GM21526 (cell line): ENCODE results near the gene PRKCZ.
"Not testable (repeated sequence)": the region's sequence is repeated elsewhere in the genome, so short reads cannot be mapped to it uniquely, and the experiment has no call there.

Experiments used
- ATAC-seq: cut with Tn5 transposase; IDR thresholded peaks from one replicate; pipeline ENCODE4 v1.9.1; 2021; ENCODE audit warnings: moderate library complexity; ENCODE audit not compliant: unreplicated experiment, low FRiP score

PRKCZ gene

DNA sequence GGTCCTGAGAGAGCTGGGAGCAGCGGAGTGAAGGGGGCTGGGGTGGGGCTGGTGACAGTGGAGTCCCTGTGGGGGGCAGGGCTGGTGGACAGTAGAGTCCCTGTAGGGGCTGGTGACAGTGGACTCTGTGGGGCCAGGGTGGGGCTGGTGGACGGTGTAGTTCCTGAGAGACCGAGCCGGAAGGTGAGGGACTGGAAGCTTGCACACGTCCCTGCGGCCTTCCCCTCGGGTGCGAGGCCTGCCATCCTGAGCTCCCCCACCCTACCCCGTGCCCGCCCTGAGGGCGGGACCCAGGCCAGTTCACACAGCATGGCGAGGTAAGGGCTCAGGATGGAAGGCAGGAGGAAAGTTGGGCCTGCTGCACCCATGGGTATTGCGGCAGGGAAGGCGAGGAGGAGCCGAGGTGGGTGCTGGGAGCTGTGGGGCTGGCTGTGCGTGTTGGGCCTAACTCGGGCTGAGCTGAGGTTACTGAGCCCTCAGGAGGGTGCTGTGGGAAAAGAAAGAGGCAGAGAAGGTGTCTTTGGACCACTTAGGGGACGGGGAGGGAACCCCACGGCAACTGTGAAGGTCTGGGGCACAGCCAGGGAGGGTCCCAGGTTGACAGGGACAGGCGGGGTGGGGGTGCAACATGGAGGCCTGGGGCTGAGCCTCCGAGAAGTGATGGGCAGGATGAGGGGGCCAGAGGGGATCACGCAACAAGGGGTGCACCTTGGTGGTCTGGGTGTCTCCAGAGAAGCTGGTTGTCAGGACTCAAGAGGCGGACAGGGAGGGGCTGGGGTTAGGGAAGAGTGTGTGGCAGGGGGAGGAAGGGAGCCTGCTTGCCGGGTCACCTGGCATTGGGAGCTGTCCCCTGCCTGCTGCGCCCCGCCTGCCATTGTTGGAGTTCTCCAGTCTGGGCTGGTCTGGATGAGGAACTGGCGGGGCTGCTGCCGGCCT is 60.8 kb downstream of the PRKCZ start:
- no peak for ATAC-seq

DNA sequence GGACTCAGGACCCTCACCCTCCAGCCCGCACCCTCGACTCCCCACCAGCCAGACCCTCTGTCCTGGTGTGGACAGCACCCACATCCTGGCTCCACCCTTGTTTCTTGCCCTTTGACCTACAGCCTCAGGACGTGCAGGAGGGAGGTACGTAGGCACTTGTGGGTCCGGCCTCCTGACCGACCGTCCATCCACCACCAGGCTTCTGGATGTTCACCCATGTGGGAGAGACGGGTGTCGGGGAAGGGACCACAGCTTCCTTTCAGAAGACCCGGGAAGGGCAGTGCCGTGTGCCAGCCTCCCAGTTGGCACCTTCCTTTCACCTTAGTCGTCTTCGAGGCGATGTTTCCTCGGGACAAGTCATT is 61.4 kb downstream of the PRKCZ start:
- no peak for ATAC-seq

DNA sequence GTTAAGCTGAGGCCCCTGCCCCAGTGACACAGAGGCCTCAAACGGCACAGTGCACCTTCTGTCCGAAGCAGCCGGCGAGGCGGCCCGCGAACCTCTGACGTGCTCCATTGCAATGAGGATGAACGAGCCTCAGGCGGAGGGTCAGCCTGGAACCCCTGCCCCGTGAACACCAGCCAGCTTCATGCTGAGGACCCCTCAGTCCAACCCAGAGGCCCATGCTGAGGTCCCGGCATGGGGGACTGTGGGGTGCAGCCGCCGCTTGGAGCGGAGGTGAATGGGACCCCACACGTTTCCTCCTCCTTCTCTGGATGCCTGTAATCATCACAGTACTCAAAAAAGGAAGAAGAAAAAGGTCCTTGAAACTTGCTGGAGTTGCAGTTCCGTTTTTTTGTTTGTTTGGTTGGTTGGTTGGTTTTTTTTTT is 62.1 kb downstream of the PRKCZ start:
- ATAC-seq: peak; percentile 66

DNA sequence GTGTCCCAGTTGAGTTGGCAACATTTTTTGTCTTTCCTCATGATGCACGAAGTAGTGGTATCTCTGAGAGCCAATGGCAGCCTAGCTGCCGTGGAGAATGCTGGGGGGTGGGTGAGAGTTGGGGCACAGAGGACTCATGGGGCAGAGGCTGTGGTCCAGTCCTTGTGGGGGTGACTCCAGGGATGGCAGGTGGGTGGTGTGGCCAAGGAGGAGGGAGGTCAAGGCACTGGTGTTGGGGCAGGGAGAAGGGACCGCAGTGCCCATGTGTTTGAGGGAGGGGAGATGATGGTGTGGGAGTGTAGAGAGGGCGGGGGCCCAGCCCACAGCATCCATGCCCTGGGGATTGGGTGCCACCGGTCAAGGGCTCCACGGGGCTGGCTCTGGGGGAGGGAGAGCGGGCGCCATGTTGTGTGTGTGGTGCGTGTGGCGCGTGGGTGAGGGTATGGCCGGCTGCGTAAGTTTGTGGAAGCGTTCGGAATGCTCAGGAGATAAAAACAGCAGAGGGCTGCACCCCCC is 63.5 kb downstream of the PRKCZ start:
- ATAC-seq: no peak

DNA sequence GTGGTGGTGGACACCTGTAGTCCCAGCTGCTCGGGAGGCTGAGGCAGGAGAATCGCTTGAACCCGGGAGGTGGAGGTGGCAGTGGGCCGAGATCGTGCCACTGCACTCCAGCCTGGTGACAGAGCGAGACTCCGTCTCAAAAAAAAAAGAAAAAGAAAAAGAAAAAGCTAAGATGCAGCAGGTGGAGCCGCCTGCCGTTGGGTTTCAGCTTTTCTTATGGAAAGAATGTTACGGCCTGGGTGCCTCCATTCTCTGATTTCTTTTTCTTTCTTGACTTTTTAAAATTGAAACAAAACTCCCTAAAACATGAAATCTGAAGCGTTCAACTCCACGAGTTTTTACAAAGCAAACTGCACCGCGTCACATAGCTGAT is 64.4 kb downstream of the PRKCZ start:
- not testable (repeated sequence) for ATAC-seq

DNA sequence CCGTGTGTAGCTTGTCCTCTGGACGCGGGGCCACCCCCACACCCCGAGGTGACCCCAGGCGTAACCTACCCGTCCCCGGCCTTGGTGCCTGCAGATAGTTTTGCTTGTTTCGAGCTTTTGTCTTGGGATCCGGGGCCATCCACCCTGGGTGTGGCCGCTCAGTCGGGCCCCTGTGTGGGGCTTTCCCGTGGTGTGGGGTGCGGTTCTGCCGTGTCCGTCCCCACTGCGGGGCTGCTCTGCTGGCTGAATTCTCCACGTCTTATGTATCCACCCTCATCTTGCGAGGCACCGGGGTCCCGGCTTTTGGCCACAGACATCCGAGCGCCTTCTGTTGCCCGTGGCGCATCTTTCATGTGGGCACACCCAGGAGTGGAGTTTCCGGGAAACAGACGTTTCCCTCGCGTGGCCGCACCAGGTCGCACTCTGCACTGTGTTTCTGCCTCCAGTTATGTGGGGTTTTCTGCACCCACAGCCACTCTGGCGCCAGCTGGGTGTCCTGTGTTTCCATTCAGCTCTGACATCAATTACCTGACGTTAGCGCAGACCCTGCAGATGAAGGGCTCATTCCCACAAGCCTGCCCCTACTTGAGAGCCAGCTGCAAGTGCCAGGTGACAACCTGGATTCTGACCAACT is 64.9 kb downstream of the PRKCZ start:
- ATAC-seq: no peak

DNA sequence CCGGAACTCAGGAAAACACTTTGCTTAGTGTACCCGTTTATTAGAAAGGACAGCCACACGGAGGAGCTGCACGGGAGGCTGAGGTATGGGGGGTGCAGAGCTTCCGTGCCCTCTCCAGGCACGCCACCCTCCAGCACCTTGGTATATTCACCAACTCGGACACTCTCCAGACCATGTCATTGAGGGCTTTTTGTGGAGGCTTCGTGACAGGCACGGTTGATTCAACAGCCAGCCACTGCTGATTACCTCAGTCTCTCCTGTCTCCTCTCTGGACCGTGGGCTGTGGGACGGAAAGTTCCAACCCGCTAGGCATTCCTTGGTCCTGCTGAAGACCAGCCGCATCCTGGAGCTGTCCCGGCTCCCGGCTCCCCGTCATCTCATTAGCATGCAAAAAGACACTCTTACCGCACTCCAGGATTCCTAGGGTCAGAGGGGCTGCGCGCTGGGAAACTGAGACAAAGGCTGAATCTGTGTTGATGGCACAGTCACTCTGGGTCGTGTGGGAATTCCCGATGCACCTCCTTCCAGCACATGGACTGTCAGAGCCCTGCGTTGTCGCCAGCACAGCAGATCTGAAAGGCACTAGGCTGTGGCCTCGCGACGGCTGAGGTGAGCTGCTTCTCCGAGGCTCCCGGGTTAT is 65.6 kb downstream of the PRKCZ start:
- no peak for ATAC-seq

DNA sequence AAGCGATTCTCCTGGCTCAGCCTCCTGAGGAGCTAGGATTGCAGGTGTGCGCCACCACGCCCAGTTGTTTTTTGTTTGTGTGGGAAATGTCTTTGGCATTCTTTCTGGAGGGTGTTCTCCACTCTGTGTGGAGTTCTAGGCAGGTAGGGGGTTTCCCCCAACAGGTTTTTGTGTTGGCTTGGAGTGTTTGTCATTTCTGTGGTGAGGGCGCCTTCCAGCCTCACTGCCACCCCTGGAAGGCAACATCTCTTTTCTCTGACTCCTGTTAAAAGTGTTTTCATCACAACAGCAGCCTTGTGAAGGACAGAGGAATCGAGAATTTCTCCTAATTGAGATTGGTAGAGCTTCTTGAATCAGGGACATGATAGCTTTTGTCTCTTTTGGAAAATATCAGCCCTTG is 69.7 kb downstream of the PRKCZ start:
- ATAC-seq: no peak

DNA sequence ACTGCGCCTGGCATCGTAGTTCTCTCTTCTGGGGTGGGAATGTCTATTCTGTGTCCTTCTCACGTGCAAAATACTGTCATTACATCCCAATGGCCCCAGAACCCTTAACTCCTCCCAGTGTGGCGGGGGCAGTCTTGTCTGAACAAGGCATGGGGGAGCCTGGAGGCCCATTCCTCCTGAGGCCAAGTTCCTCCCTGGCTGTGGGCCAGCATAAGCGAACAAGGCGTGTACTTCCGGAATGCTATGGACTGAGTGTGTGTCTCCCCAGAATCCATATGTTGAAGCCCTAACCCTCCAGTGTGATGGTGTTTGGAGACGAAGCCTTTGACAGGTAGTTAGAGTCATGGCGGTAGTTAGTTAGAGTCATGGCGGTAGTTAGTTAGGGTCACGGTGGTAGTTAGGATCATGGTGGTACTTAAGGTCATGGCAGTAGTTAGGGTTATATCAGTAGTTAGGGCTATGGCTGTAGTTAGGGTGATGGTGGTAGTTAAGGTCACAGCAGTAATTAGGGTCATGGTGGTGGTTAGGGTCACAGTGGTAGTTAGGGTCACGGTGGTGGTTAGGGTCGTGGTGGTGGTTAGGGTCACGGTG is 71.0 kb downstream of the PRKCZ start:
- ATAC-seq: no peak

DNA sequence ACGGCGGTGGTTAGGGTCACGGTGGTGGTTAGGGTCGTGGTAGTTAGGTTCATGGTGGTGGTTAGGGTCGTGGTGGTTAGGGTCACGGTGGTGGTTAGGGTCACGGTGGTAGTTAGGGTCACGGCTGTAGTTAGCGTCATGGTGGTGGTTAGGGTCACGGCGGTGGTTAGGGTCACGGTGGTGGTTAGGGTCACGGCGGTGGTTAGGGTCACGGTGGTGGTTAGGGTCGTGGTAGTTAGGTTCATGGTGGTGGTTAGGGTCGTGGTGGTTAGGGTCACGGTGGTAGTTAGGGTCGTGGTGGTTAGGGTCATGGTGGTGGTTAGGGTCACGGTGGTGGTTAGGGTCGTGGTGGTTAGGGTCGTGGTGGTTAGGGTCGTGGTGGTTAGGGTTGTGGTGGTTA is 71.6 kb downstream of the PRKCZ start:
- not testable (repeated sequence) for ATAC-seq

DNA sequence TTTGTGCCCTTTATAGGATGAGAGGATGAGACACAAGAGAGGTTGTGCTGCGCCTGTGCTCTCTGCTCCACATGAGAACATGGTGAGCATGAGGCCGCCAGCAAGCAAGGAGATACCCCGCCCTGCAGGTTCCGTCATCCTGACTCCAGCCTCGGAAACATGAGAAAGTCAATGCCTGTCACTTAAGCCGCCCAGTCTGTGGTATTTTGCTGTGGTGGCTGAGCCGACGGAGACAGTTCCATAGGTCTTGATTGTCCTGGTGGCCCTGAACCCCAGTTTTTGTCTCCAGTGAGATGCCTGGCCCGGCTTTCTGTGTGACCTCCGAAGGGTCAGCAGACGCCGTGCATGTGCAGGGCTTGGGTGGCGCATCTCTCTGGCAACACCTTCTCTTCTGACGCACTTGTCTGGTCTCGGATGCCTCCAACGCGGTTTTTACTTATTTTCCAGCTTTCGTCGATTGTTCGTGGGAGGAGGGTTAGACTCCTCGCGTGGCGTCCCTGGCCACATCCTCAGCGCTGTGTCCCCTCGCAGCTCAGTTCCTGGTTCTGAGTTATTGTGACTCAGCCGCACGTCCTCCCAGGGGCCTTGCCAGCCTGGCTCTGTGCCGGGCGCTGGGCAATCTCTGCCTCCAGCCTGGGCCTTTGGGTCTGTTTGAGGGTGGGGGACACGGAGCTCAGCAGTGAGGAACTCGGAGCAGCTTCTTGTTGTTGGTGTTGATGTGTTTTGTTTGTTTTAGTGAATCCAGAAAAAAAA is 74.4 kb downstream of the PRKCZ start:
- no peak for ATAC-seq

DNA sequence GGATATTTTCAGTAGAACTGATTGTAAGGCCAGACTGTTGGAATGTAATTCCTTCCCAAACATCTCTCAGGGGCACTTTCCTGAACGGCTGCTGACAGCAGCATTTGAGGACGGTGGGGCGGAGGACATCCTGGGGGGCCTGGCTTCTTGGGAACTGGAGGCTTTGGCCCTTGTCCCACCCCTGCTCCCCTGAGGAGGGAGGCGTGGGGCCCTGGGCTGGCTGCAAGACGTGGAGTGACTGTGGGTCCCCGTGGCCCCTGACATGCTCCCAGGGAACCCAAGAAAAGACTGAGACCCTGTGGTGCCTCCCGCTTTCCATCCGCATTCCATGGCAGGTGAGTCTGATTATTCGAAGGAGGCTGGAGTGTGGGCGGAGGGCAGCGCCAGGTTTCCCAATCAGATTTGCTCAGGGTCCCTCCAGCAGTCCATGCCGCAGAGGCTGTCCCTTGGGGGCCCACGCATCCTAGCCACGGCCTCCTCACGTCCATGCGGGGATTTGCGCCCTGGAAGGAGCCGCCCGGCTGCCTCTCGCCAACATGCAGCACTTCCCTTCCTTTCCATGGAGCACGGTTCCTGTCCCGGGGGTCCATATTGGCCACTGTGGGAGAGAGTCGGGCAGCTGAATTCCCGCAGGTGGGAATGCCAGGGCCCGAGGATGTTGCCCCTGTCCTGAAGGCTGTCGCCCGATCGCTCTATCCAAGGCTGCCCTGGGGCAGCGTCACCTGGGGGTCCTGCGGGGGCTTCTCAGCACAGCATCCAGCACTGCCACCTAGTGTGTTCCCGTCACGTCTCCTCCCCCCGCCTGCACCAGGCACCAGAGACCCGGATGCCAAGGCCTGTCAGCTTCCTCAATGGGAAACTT is 75.4 kb downstream of the PRKCZ start:
- ATAC-seq: no peak

DNA sequence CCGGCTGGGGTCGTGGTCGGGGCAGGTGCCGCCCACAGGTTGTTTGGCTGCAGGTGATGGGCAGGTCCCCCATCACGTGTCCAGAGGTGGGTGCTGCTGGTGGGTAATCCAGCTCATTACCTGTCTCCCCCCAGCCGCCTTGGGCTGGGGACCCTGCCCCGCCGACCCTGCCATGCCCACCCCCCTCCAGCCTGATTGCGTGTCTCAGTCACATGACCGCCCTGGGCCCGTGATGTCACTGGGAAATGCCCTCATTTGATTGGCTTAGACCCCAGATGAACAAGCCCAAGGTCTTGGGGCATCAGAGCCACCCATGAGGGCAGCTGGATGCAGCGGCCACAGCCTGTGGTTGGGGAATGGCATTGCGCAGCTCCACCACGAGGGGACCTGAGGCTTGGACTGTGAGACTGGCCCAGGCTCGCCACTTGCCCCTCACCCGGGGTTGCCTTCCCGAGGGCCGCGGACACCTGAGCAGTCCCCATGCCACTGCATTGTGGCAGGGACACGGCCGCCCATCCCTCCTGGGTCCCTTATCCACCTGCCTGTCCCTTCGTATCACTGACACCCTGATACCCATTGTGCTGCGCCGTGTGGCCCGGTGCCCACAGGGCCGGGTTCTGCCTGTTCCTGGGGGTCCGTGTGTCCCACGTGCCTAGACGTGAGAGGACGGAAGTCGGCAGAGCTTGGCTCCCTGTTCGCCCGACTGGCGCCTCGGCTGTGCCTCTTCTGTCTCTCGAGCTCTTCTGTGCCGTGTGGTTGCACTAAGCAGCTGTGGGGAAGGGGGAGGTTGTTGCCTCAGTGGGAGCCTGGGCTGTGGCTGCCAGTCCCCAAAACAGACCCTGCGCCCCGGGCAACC is 76.3 kb downstream of the PRKCZ start:
- no peak for ATAC-seq

DNA sequence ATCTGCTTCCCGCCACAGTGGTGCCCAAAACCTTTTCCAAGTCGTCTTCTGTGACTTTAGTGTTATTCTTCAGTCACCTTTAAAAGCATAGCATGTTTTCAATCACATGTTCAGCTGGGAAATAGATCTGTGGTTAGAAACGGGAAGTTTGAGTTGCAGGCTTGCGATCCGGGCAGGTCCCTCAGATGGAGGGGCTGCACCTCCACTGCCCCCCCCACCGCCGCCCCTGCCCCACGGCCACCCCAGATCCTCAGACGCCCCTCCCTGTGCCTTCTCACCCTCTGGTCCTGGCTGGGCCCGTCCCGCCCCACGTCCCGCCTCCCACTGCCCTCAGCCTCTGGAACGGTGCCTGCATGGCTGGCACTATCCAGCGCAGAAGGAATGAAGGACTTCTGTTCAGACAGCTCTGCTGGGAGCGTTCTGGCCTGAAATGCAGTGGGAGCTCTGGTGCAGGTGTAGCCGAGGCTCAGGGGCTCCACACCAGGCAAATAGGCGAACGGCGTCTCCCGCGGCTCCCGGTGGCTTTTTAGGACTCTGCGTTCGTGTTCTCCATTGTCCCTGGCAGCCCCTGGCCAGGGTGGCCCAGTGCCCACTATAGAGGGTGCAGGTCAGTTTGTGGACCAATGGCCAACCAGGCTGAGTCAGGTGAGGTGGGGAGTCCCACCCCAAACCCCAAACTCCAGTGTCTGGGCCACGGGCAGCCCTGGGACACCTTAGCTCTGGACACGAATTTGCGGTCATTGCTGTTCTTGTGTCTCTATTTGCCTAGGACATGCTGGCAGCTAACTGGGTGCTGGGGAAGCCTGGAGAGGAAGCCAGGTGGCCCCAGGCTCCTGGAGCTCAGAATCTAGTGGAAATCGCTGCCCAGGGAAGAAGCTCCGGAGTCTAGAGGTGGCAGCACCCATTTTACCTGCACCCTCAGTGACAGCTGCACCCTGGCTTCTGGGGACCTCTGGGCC is 77.3 kb downstream of the PRKCZ start:
- ATAC-seq: no peak

DNA sequence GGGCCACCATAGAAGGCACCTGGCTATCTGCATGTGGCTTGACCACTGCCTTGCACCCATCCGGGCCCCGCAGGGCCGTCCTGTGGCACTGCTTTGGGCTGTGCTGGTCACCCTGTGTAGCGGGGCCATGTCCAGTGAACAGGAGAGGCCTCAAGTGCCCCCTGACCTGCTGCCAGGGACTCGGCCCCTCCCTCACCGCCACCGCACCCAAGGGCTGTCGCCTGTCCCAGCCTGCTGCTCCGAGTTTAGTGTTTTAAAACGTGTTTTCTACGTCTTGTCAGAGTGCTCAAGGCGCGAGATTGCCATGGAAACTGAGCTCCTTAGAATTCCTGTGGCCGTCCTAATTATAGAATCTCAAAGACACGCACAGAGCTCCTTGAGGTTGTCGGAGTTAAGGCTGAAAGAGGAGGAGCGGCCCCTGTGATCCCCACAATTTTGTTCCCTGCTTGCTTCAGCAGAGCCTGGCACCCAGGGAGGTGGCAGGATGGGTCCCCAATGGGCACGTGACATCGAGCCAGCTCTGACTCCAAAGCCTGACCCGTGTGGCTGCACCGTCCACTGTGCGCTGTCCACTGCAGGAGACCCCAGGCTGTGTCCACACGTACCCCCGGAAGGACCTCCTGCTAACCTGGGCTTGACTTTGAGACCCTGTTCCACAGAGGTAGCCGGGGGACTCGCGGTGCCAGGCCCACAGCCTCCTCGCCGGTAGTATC is 78.1 kb downstream of the PRKCZ start:
- ATAC-seq: no peak

DNA sequence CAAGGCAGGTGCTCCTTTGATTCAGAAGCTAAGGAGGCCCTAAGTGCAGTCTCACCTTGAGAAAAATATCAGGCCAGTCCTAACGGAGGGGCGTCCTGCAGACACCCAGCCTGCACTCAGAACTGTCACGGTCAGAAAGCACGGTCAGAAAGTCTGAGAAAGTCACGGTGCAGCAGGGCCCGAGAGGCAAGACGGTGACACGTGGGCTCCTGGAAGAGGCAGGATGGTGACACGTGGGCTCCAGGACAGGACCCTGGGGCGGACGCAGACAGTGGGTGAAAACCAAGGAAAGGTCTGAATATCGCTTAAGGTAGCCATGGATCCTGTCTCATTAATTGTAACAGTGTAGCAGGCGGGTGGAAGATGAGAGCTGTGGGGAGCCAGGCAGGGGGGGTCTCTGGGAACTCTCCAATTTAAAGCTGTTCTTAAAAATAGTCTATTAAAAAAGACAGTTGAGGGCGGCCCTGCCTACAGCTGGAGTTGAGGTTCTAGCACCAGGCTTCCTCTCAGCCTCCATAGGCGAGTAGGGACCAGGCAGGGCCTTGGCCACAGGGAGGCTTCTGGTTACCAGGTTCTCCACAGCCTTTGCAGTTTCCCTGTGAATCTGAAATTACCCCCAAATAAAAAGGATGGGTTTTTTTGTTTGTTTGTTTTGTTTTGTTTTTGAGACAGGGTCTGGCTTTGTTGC is 79.2 kb downstream of the PRKCZ start:
- ATAC-seq: no peak
